ENCODE measurements around the gene RAB11FIP4.

RAB11FIP4 gene

GRCh38 chr17:31415640-31416502 lies 24.4 kb downstream of the RAB11FIP4 start:
- DNase-seq (ENCODE audit: low read depth) = no peak
- peak overlapping the region; percentile 32 for H3K4me3 ChIP-seq (ENCODE audit: low read depth, low read length)
- no peak for TF ChIP-seq CTCF (IDR thresholded peaks at IDR 0.05; ENCODE audit: low read depth, low read length)
- TF ChIP-seq MAX (IDR thresholded peaks at IDR 0.05; ENCODE audit: low read depth, low read length) = no peak
- no peak for TF ChIP-seq POLR2A (IDR thresholded peaks at IDR 0.05; ENCODE audit: extremely low read depth, insufficient read length)
- TF ChIP-seq MYC (IDR thresholded peaks at IDR 0.05; ENCODE audit: low read depth, low read length) = no peak

- TF ChIP-seq MAX (IDR thresholded peaks at IDR 0.05; ENCODE audit: low read depth, low read length) (no peak), POLR2A (IDR thresholded peaks at IDR 0.05; ENCODE audit: extremely low read depth, insufficient read length) (no peak), CTCF (IDR thresholded peaks at IDR 0.05; ENCODE audit: low read depth, low read length) (no peak), MYC (IDR thresholded peaks at IDR 0.05; ENCODE audit: low read depth, low read length) (no peak)
- DNase-seq (ENCODE audit: low read depth) = no peak
- H3K4me3 ChIP-seq (ENCODE audit: low read depth, low read length) = no peak overlapping the region
Observed at GRCh38 chr17:31416503-31416923, 25.0 kb downstream of the RAB11FIP4 start.

- no peak overlapping the region for H3K4me3 ChIP-seq (ENCODE audit: low read depth, low read length)
- TF ChIP-seq POLR2A (IDR thresholded peaks at IDR 0.05; ENCODE audit: extremely low read depth, insufficient read length) (no peak), MYC (IDR thresholded peaks at IDR 0.05; ENCODE audit: low read depth, low read length) (no peak), CTCF (IDR thresholded peaks at IDR 0.05; ENCODE audit: low read depth, low read length) (no peak), MAX (IDR thresholded peaks at IDR 0.05; ENCODE audit: low read depth, low read length) (no peak)
Observed at GRCh38 chr17:31417051-31417792, 25.7 kb downstream of the RAB11FIP4 start.

GRCh38 chr17:31418773-31419350 lies 27.4 kb downstream of the RAB11FIP4 start:
- no peak for DNase-seq (ENCODE audit: low read depth)
- no peak overlapping the region for H3K4me3 ChIP-seq (ENCODE audit: low read depth, low read length)
- no peak for TF ChIP-seq CTCF (IDR thresholded peaks at IDR 0.05; ENCODE audit: low read depth, low read length)
- TF ChIP-seq MAX (IDR thresholded peaks at IDR 0.05; ENCODE audit: low read depth, low read length) = no peak
- TF ChIP-seq POLR2A (IDR thresholded peaks at IDR 0.05; ENCODE audit: extremely low read depth, insufficient read length) = no peak
- TF ChIP-seq MYC (IDR thresholded peaks at IDR 0.05; ENCODE audit: low read depth, low read length) = no peak

More at GRCh38 chr17:31417051-31417792, 25.7 kb downstream of the RAB11FIP4 start:
- DNase-seq (ENCODE audit: low read depth) = no peak

GRCh38 chr17:31422443-31422842 lies 31.0 kb downstream of the RAB11FIP4 start:
- TF ChIP-seq POLR2A (IDR thresholded peaks at IDR 0.05; ENCODE audit: extremely low read depth, insufficient read length) (no peak), MYC (IDR thresholded peaks at IDR 0.05; ENCODE audit: low read depth, low read length) (no peak), MAX (IDR thresholded peaks at IDR 0.05; ENCODE audit: low read depth, low read length) (no peak), CTCF (IDR thresholded peaks at IDR 0.05; ENCODE audit: low read depth, low read length) (no peak)
- no peak for DNase-seq (ENCODE audit: low read depth)
- H3K4me3 ChIP-seq (ENCODE audit: low read depth, low read length) = no peak overlapping the region

Data from NB4 (cell line).